Panc1 (cell line): Measurements from ENCODE around the gene SLC35F2. TPM values are rescaled to one million over a fixed set of nuclear protein-coding genes. Genes with fewer than 3 reads are reported as not detected.
A peak's percentile ranks its signal among the peaks of the same experiment; 100 is the strongest.

Source experiments
- ATAC-seq: fragments of 200-7000 bp; cut with Tn5 transposase; 2 replicates; pipeline ENCODE4 v1.9.1; 2020; ENCODE audit warnings: mild to moderate bottlenecking, moderate library complexity
- BruUV-seq: library from RNA; stranded (reverse); fragments of 400-500 nt; replicated peaks from 2 replicates; lab custom pipeline; 2021; lab: Mats Ljungman, UMichigan
- CTCF ChIA-PET: fragments of 300-600 bp; sonication (Branson Sonifier 250); formaldehyde crosslinking; loops from one replicate; lab custom pipeline; 2022; ENCODE audit warnings: antibody characterized with exemption; lab: Charles Lee
- POLR2A ChIA-PET: fragments of 300-600 bp; sonication (Branson Sonifier 250); formaldehyde crosslinking; loops from one replicate; lab custom pipeline; 2022; ENCODE audit warnings: antibody characterized with exemption; lab: Charles Lee
- DNase-seq: peaks from one replicate; pipeline ENCODE4 v3.0.0-alpha.2; 2010; ENCODE audit warnings: low read depth, low spot score
- H3K27ac ChIP-seq: 2 replicates; pipeline ENCODE4 v1.5.1; 2011; ENCODE audit warnings: mild to moderate bottlenecking, low read length, inconsistent platforms
- H3K27me3 ChIP-seq: fragments of 200-500 bp; sonication (Bioruptor generic); 2 replicates; pipeline ENCODE4 v1.6.0; 2014; ENCODE audit warnings: low read length, inconsistent platforms; ENCODE audit not compliant: control insufficient read depth, insufficient read depth
- H3K36me3 ChIP-seq: fragments of 200-500 bp; sonication (Bioruptor generic); 2 replicates; pipeline ENCODE4 v1.5.1; 2014; ENCODE audit warnings: inconsistent platforms, mild to moderate bottlenecking, low read length, moderate library complexity; ENCODE audit not compliant: control insufficient read depth, insufficient read depth
- H3K4me1 ChIP-seq: 2 replicates; pipeline ENCODE4 v1.5.1; 2011; ENCODE audit warnings: inconsistent platforms, mild to moderate bottlenecking, low read length, moderate library complexity; ENCODE audit not compliant: control insufficient read depth, insufficient read depth
- H3K4me3 ChIP-seq, 2 experiments: 2 replicates each; pipeline ENCODE4 v1.5.1; 2011 to 2012; ENCODE audit warnings: low read depth in 2 of 2, low read length in 2 of 2, mild to moderate bottlenecking in 2 of 2, inconsistent platforms in 1 of 2, moderate library complexity in 1 of 2
- H3K9me3 ChIP-seq: fragments of 200-500 bp; sonication (Bioruptor generic); 2 replicates; pipeline ENCODE4 v1.5.1; 2014; ENCODE audit warnings: low read depth, mild to moderate bottlenecking, inconsistent platforms, low read length, moderate library complexity; ENCODE audit not compliant: control insufficient read depth, insufficient read depth
- CTCF ChIP-seq: fragments of 450-650 bp; IDR thresholded peaks from 2 replicates; pipeline ENCODE4 v1.5.1; 2017; ENCODE audit warnings: mild to moderate bottlenecking
- POLR2AphosphoS5 ChIP-seq: IDR thresholded peaks from 2 replicates; pipeline ENCODE4 v1.6.1; 2012; ENCODE audit warnings: mild to moderate bottlenecking, low read depth, low read length, moderate library complexity
- REST ChIP-seq, 2 experiments: IDR thresholded peaks; 2 replicates each; pipeline ENCODE4 v1.6.1; 2011 to 2012; ENCODE audit warnings: low read depth in 2 of 2, control low read depth in 1 of 2, low read length in 1 of 2, mild to moderate bottlenecking in 1 of 2, moderate library complexity in 1 of 2; ENCODE audit not compliant: insufficient read depth in 1 of 2
- SIN3A ChIP-seq: IDR thresholded peaks from 2 replicates; pipeline ENCODE4 v1.6.1; 2012; ENCODE audit warnings: low read depth, mild to moderate bottlenecking, low read length, moderate library complexity, borderline replicate concordance; ENCODE audit not compliant: insufficient read depth
- TCF7L2 ChIP-seq: IDR thresholded peaks from 2 replicates; pipeline ENCODE4 v1.6.1; 2011; ENCODE audit warnings: mild to moderate bottlenecking, low read depth, low read length, inconsistent platforms
- in situ Hi-C: cut with HindIII; loops from 2 replicates; pipeline ENCODE4 v1.10.0; 2016; ENCODE audit warnings: low sequenced_read_pairs, low pct_unique_long_range_greater_than_20kb
- intact Hi-C: fragments of 100-400 bp; cut with micrococcal nuclease; formaldehyde crosslinking; loops from one replicate; pipeline ENCODE4 v1.10.0; 2022; ENCODE audit not compliant: unreplicated experiment
- total RNA-seq: library from RNA; stranded (reverse); gene quantifications from one replicate; pipeline ENCODE4 v1.2.1, GENCODE V29; 2021; ENCODE audit not compliant: unreplicated experiment

Gene SLC35F2
- total RNA-seq, 1 experiment from 2014 or later, result 89.4 TPM

GRCh38 chr11:107744736-107745135 is 113.9 kb downstream of the SLC35F2 start:
- Histone ChIP-seq H3K27ac (no peak overlapping the region), H3K9me3 (no peaks in the 10 kb centered on the region), H3K36me3 (no peaks in the 10 kb centered on the region), H3K27me3 (no peaks in the 10 kb centered on the region), H3K4me1 (no peaks in the 10 kb centered on the region), H3K4me3 (no peak overlapping the region)
- no TSS peak for BruUV-seq
- intact Hi-C loops, result no loop called here
- TF ChIP-seq POLR2AphosphoS5 (no peak), REST (IDR thresholded peaks at IDR 0.05; ENCODE audit: insufficient read depth in 1 of 2, low read depth in 2 of 2, low read length in 1 of 2) (no peak), CTCF (no peak), SIN3A (no peak), TCF7L2 (no peak)
- ATAC-seq (no peak), DNase-seq (no peak)
- ChIA-PET CTCF (no interaction called here), POLR2A (no interaction called here)
- in situ Hi-C loops, result no loop called here

GRCh38 chr11:107743191-107743590 is 115.4 kb downstream of the SLC35F2 start:
- H3K27ac ChIP-seq, result no peak overlapping the region
- no peaks in the 10 kb centered on the region for H3K27me3 ChIP-seq
- CTCF ChIA-PET, result interaction anchor here (0.5 kb wide), 1 partner anchor 266 kb away, joined by 3 read pairs; the partner anchor contains the start of gene CUL5
- TF ChIP-seq SIN3A (no peak), POLR2AphosphoS5 (no peak)
- DNase-seq, result no peak
- H3K36me3 ChIP-seq, result no peaks in the 10 kb centered on the region
- ATAC-seq, result no peak
- intact Hi-C loops (no loop called here), in situ Hi-C loops (no loop called here)
- H3K4me3 ChIP-seq, result no peak overlapping the region
- BruUV-seq, result no TSS peak
- H3K4me1 ChIP-seq, result no peaks in the 10 kb centered on the region
- POLR2A ChIA-PET, result no interaction called here
- no peaks in the 10 kb centered on the region for H3K9me3 ChIP-seq

GRCh38 chr11:107741044-107741823 is 117.4 kb downstream of the SLC35F2 start:
- no peak for TF ChIP-seq REST (IDR thresholded peaks at IDR 0.05; ENCODE audit: insufficient read depth in 1 of 2, low read depth in 2 of 2, low read length in 1 of 2)
- no peak for TF ChIP-seq TCF7L2
- peak; percentile 89 for TF ChIP-seq CTCF
- TF ChIP-seq SIN3A, result no peak
- TF ChIP-seq POLR2AphosphoS5, result no peak

More at GRCh38 chr11:107741044-107741823, 117.4 kb downstream of the SLC35F2 start:
- Histone ChIP-seq H3K36me3 (no peaks in the 10 kb centered on the region), H3K27me3 (no peaks in the 10 kb centered on the region), H3K4me1 (no peaks in the 10 kb centered on the region), H3K27ac (no peak overlapping the region), H3K9me3 (no peaks in the 10 kb centered on the region), H3K4me3 (no peak overlapping the region)
- ChIA-PET CTCF (interaction anchor here (0.8 kb wide), 1 partner anchor 20 kb away, joined by 3 read pairs; no protein-coding TSS in a partner anchor), POLR2A (interaction anchor here (0.5 kb wide), 1 partner anchor 28 kb away, joined by 3 read pairs; no protein-coding TSS in a partner anchor)
- BruUV-seq, result no TSS peak
- in situ Hi-C loops, result no loop called here
- DNase-seq (peak; percentile 39), ATAC-seq (peak; percentile 69)
- intact Hi-C loops, result no loop called here
